Testis (tissue), 2 donors: ENCODE data around the gene AGBL2.

Experiments
- CTCF ChIP-seq, 3 experiments: fragments of 450-650 bp in 2 of 3; fragments of 200-600 bp in 1 of 3; sonication (generic) in 1 of 3; IDR thresholded peaks; one replicate each; pipeline ENCODE4 v1.5.1; 2016 to 2019; ENCODE audit warnings: antibody characterized with exemption in 3 of 3, mild to moderate bottlenecking in 2 of 3, moderate library complexity in 1 of 3
- POLR2A ChIP-seq: fragments of 450-650 bp; IDR thresholded peaks from one replicate; pipeline ENCODE4 v1.6.1; 2017; ENCODE audit warnings: antibody characterized with exemption, mild to moderate bottlenecking, moderate library complexity

GRCh38 chr11:47668665-47669064 lies 46.5 kb downstream of the AGBL2 start:
- TF ChIP-seq POLR2A (no peak), CTCF (IDR thresholded peaks at IDR 0.05) (no peak)
